WTC11 (cell line): ENCODE measurements around the gene TBX5. TPM values are rescaled to one million over a fixed set of nuclear protein-coding genes. Genes with fewer than 3 reads are reported as not detected.
A peak's percentile ranks its signal among the peaks of the same experiment; 100 is the strongest.

Experiments
- ATAC-seq: fragments of 200-7000 bp; cut with Tn5 transposase; 2 replicates; pipeline ENCODE4 v1.10.0; 2021; ENCODE audit warnings: mild to moderate bottlenecking, moderate library complexity
- CTCF ChIA-PET: fragments of 300-600 bp; sonication (Branson Sonifier 250); formaldehyde crosslinking; loops from one replicate; lab custom pipeline; 2021; ENCODE audit warnings: antibody characterized with exemption; lab: Charles Lee
- POLR2A ChIA-PET: fragments of 350-600 bp; sonication (Branson Sonifier 250); formaldehyde crosslinking; loops from one replicate; lab custom pipeline; 2021; ENCODE audit warnings: antibody characterized with exemption; lab: Charles Lee
- DNase-seq: peaks from one replicate; pipeline ENCODE4 v3.0.0; 2021; ENCODE audit warnings: low spot score
- H3K27ac Mint-ChIP-seq: 2 replicates; pipeline ENCODE4 v1.8.0; 2021; ENCODE audit warnings: mixed read lengths
- H3K27me3 Mint-ChIP-seq: 2 replicates; pipeline ENCODE4 v1.8.0; 2021; ENCODE audit warnings: low read depth, mild to moderate bottlenecking, moderate library complexity, mixed read lengths
- H3K36me3 Mint-ChIP-seq: 2 replicates; pipeline ENCODE4 v1.8.0; 2021; ENCODE audit warnings: mixed read lengths
- H3K4me1 Mint-ChIP-seq: 2 replicates; pipeline ENCODE4 v1.8.0; 2022; ENCODE audit warnings: mixed read lengths
- H3K4me3 Mint-ChIP-seq: 2 replicates; pipeline ENCODE4 v1.8.0; 2021; ENCODE audit warnings: mild to moderate bottlenecking, moderate library complexity, mixed read lengths
- H3K9me3 Mint-ChIP-seq: 2 replicates; pipeline ENCODE4 v1.8.0; 2021; ENCODE audit warnings: mixed read lengths
- CTCF ChIP-seq: fragments of 200-600 bp; IDR thresholded peaks from 2 replicates; pipeline ENCODE4 v1.8.0; 2022; ENCODE audit warnings: antibody characterized with exemption
- ERG ChIP-seq: fragments of 250-450 bp; sonication (Bioruptor Pico); IDR thresholded peaks from 2 replicates; pipeline ENCODE4 v1.8.0; 2021; ENCODE audit warnings: mild to moderate bottlenecking
- ETV6 ChIP-seq: sonication (generic); formaldehyde crosslinking; IDR thresholded peaks from 2 replicates; pipeline ENCODE4 v1.8.1; 2022; ENCODE audit warnings: mild to moderate bottlenecking, missing genetic modification reagents
- GABPB1 ChIP-seq: sonication (generic); formaldehyde crosslinking; IDR thresholded peaks from 2 replicates; pipeline ENCODE4 v1.8.1; 2023; ENCODE audit warnings: mild to moderate bottlenecking, missing genetic modification reagents
- IRF1 ChIP-seq: sonication (generic); formaldehyde crosslinking; IDR thresholded peaks from 2 replicates; pipeline ENCODE4 v1.8.0; 2023; ENCODE audit warnings: missing genetic modification reagents
- IRF2 ChIP-seq: sonication (generic); formaldehyde crosslinking; IDR thresholded peaks from 2 replicates; pipeline ENCODE4 v1.8.0; 2022; ENCODE audit warnings: low read depth, missing genetic modification reagents, borderline replicate concordance
- JAZF1 ChIP-seq: fragments of 250-450 bp; sonication (Bioruptor Pico); IDR thresholded peaks from 2 replicates; pipeline ENCODE4 v1.9.0; 2021; ENCODE audit warnings: moderate library complexity, mild to moderate bottlenecking, inconsistent platforms
- NFE2L1 ChIP-seq: sonication (generic); formaldehyde crosslinking; IDR thresholded peaks from 2 replicates; pipeline ENCODE4 v1.8.1; 2023; ENCODE audit warnings: missing genetic modification reagents
- NR2C2 ChIP-seq: sonication (generic); formaldehyde crosslinking; IDR thresholded peaks from 2 replicates; pipeline ENCODE4 v1.8.0; 2022; ENCODE audit warnings: mild to moderate bottlenecking, missing genetic modification reagents
- PRDM15 ChIP-seq: sonication (generic); formaldehyde crosslinking; IDR thresholded peaks from 2 replicates; pipeline ENCODE4 v1.8.0; 2022; ENCODE audit warnings: missing genetic modification reagents
- ZNF121 ChIP-seq: sonication (generic); formaldehyde crosslinking; IDR thresholded peaks from 2 replicates; pipeline ENCODE4 v1.8.0; 2023; ENCODE audit warnings: missing genetic modification reagents
- ZNF138 ChIP-seq: sonication (generic); formaldehyde crosslinking; conservative IDR thresholded peaks from 2 replicates; pipeline ENCODE4 v1.8.1; 2022; ENCODE audit warnings: mild to moderate bottlenecking, moderate library complexity, missing genetic modification reagents
- ZNF317 ChIP-seq: sonication (generic); formaldehyde crosslinking; IDR thresholded peaks from 2 replicates; pipeline ENCODE4 v1.8.1; 2023; ENCODE audit warnings: low read depth, mild to moderate bottlenecking, moderate library complexity, missing genetic modification reagents, borderline replicate concordance
- ZSCAN18 ChIP-seq: fragments of 250-450 bp; sonication (Bioruptor Pico); IDR thresholded peaks from 2 replicates; pipeline ENCODE4 v2.1.2; 2022; ENCODE audit warnings: mild to moderate bottlenecking, moderate library complexity
- total RNA-seq: library from RNA; stranded (reverse); gene quantifications from 3 replicates; pipeline ENCODE4 v1.2.3, GENCODE V29; 2021

TBX5 gene
- total RNA-seq, 1 experiment from 2014 or later, result 0.33 TPM

- TF ChIP-seq ZSCAN18 (CRISPR knock-in tag), result no peak
- no peak for TF ChIP-seq GABPB1 (CRISPR knock-in tag)
- TF ChIP-seq, all 79 proteins: peak for 0
Measured at GRCh38 chr12:114416028-114416427, 10.1 kb upstream of the TBX5 start (continued).

GRCh38 chr12:114415525-114415868, 9.6 kb upstream of the TBX5 start:
- H3K36me3 Mint-ChIP-seq, result no peaks in the 10 kb centered on the region
- CTCF ChIA-PET, result no interaction called here
- H3K4me3 Mint-ChIP-seq, result no peak overlapping the region
- no peak overlapping the region for H3K27ac Mint-ChIP-seq
- peaks cover 96% of the 10 kb centered on the region for H3K27me3 Mint-ChIP-seq
- DNase-seq, result no peak
- TF ChIP-seq PRDM15 (CRISPR knock-in tag) (no peak), NFE2L1 (CRISPR knock-in tag) (no peak), IRF2 (CRISPR knock-in tag) (no peak), NR2C2 (CRISPR knock-in tag) (no peak), ZNF138 (no peak)
- POLR2A ChIA-PET, result no interaction called here
- no peaks in the 10 kb centered on the region for H3K9me3 Mint-ChIP-seq
- peaks cover 39% of the 10 kb centered on the region for H3K4me1 Mint-ChIP-seq
- ATAC-seq, result no peak

- no peaks in the 10 kb centered on the region for H3K36me3 Mint-ChIP-seq
- ATAC-seq, result no peak
- no peak for TF ChIP-seq ETV6 (CRISPR knock-in tag)
- no peak for TF ChIP-seq IRF1
- no peak for TF ChIP-seq ZNF121 (CRISPR knock-in tag)
- TF ChIP-seq ERG, result no peak
- no peak for TF ChIP-seq GABPB1 (CRISPR knock-in tag)
- no peak for TF ChIP-seq ZNF317 (CRISPR knock-in tag)
- no peak for TF ChIP-seq JAZF1 (CRISPR knock-in tag)
- TF ChIP-seq NFE2L1 (CRISPR knock-in tag), result no peak
- no peak for TF ChIP-seq CTCF
- no peak for DNase-seq
- POLR2A ChIA-PET, result no interaction called here
- no peaks in the 10 kb centered on the region for H3K9me3 Mint-ChIP-seq
- H3K4me1 Mint-ChIP-seq, result peaks cover 44% of the 10 kb centered on the region
- H3K4me3 Mint-ChIP-seq, result peak overlapping the region; percentile 60
- peaks cover 98% of the 10 kb centered on the region for H3K27me3 Mint-ChIP-seq
- no peak overlapping the region for H3K27ac Mint-ChIP-seq
- CTCF ChIA-PET, result no interaction called here
Measured at GRCh38 chr12:114414866-114415524, 9.1 kb upstream of the TBX5 start.
